A673 (cell line): ENCODE data around the gene MGA.

Experiments used
- EZH2 ChIP-seq: fragments of 200-600 bp; sonication (generic); IDR thresholded peaks from 2 replicates; pipeline ENCODE4 v1.6.1; 2017; ENCODE audit warnings: borderline replicate concordance, low read depth, mild to moderate bottlenecking, mixed read lengths, antibody characterized with exemption, low read length; ENCODE audit not compliant: poor library complexity, severe bottlenecking
- TF ChIP-seq, protein P1 (sequence below): fragments of 300-800, 200-600 bp; sonication (generic); conservative IDR thresholded peaks from 2 replicates; pipeline ENCODE4 v1.5.1; 2017; ENCODE audit warnings: low read depth, mild to moderate bottlenecking, antibody characterized with exemption, low read length, moderate library complexity, mixed read lengths

DNA sequence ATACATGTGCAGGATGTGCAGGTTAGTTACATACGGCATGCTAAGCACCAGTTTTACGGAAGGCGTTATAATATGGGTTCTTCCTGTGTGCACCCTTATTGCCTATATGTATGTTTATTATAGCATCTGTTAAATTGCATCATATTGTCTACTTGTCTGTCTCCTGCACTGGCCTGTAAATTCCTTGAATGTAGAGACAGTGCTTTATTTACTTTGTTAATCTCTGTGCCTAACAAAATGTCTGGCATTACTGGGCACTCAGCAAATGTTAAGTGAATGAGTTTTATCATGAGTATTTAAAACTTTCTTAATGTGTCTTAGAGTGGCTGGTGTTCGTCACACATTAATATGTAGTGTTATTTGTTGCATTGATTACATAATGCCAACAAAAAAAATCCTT, 23.8 kb downstream of the MGA start:
- TF ChIP-seq, protein P1, sequence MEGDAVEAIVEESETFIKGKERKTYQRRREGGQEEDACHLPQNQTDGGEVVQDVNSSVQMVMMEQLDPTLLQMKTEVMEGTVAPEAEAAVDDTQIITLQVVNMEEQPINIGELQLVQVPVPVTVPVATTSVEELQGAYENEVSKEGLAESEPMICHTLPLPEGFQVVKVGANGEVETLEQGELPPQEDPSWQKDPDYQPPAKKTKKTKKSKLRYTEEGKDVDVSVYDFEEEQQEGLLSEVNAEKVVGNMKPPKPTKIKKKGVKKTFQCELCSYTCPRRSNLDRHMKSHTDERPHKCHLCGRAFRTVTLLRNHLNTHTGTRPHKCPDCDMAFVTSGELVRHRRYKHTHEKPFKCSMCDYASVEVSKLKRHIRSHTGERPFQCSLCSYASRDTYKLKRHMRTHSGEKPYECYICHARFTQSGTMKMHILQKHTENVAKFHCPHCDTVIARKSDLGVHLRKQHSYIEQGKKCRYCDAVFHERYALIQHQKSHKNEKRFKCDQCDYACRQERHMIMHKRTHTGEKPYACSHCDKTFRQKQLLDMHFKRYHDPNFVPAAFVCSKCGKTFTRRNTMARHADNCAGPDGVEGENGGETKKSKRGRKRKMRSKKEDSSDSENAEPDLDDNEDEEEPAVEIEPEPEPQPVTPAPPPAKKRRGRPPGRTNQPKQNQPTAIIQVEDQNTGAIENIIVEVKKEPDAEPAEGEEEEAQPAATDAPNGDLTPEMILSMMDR = no peak
- TF ChIP-seq EZH2 = no peak
